ENCODE measurements around the gene TMCO6.

GRCh38 chr5:140594169-140594568, 45.1 kb upstream of the TMCO6 start:
- no peak for TF ChIP-seq POLR2A (IDR thresholded peaks at IDR 0.05; ENCODE audit: low read length)
- TF ChIP-seq GATA1 (IDR thresholded peaks at IDR 0.05; ENCODE audit: low read depth, low read length): no peak

Data from erythroblast (primary cell).